OCI-LY1 (cell line): ENCODE measurements around the gene SQOR.

Source experiments
- H2AFZ ChIP-seq: fragments of 200-600 bp; sonication (generic), shearing (Covaris generic); 2 replicates; pipeline ENCODE4 v1.6.0; 2014; ENCODE audit warnings: antibody characterized with exemption, mild to moderate bottlenecking, low read length
- H3F3A ChIP-seq: fragments of 200-600 bp; sonication (generic), shearing (Covaris generic); 2 replicates; pipeline ENCODE4 v1.6.0; 2014; ENCODE audit warnings: mild to moderate bottlenecking, antibody characterized with exemption, low read length, moderate library complexity; ENCODE audit not compliant: insufficient read depth
- H3K27ac ChIP-seq: fragments of 200-600 bp; sonication (generic); 2 replicates; pipeline ENCODE4 v1.5.1; 2014; ENCODE audit warnings: low read length, mixed run types, mild to moderate bottlenecking, low read depth; ENCODE audit not compliant: poor library complexity, severe bottlenecking
- H3K27me3 ChIP-seq: fragments of 200-600 bp; sonication (generic); 2 replicates; pipeline ENCODE4 v1.6.0; 2014; ENCODE audit warnings: antibody characterized with exemption, mild to moderate bottlenecking, low read length, moderate library complexity; ENCODE audit not compliant: insufficient read depth
- H3K36me3 ChIP-seq: fragments of 200-600 bp; sonication (generic); 2 replicates; pipeline ENCODE4 v1.6.1; 2014; ENCODE audit warnings: mild to moderate bottlenecking, antibody characterized with exemption, low read length, moderate library complexity, mixed read lengths; ENCODE audit not compliant: insufficient read depth
- H3K4me1 ChIP-seq: fragments of 200-600 bp; sonication (generic); 2 replicates; pipeline ENCODE4 v1.5.1; 2014; ENCODE audit warnings: mild to moderate bottlenecking, low read length, moderate library complexity; ENCODE audit not compliant: insufficient read depth, severe bottlenecking
- H3K4me2 ChIP-seq: fragments of 200-600 bp; sonication (generic), shearing (Covaris generic); 2 replicates; pipeline ENCODE4 v1.6.1; 2014; ENCODE audit warnings: low read length
- H3K4me3 ChIP-seq: fragments of 200-600 bp; sonication (generic); 2 replicates; pipeline ENCODE4 v1.5.1; 2014; ENCODE audit warnings: low read length, low read depth, mild to moderate bottlenecking, mixed read lengths; ENCODE audit not compliant: poor library complexity, severe bottlenecking
- H3K79me2 ChIP-seq: fragments of 200-600 bp; shearing (Covaris generic); 2 replicates; pipeline ENCODE4 v1.6.1; 2016; ENCODE audit warnings: mixed run types, low read length, mixed read lengths; ENCODE audit not compliant: insufficient read depth
- H3K9ac ChIP-seq: fragments of 200-600 bp; sonication (generic), shearing (Covaris generic); 2 replicates; pipeline ENCODE4 v1.6.1; 2014; ENCODE audit warnings: mild to moderate bottlenecking, low read length, mixed read lengths
- H3K9me2 ChIP-seq: fragments of 200-600 bp; sonication (generic), shearing (Covaris generic); 2 replicates; pipeline ENCODE4 v1.6.1; 2014; ENCODE audit warnings: low read depth, mild to moderate bottlenecking, low read length, mixed read lengths
- H3K9me3 ChIP-seq: fragments of 200-600 bp; shearing (Covaris generic); 2 replicates; pipeline ENCODE4 v1.6.1; 2014; ENCODE audit warnings: low read length, mixed read lengths
- H4K20me1 ChIP-seq: fragments of 200-600 bp; sonication (generic), shearing (Covaris generic); 2 replicates; pipeline ENCODE4 v1.6.0; 2016; ENCODE audit warnings: mild to moderate bottlenecking, low read length; ENCODE audit not compliant: insufficient read depth
- CTCF ChIP-seq: fragments of 200-600 bp; sonication (generic), shearing (Covaris generic); IDR thresholded peaks from 2 replicates; pipeline ENCODE4 v1.5.1; 2017; ENCODE audit warnings: mild to moderate bottlenecking, antibody characterized with exemption, low read length, moderate library complexity, mixed read lengths
- EZH2 ChIP-seq: fragments of 200-600 bp; sonication (generic), shearing (Covaris generic); IDR thresholded peaks from 2 replicates; pipeline ENCODE4 v1.8.0; 2017; ENCODE audit warnings: borderline replicate concordance, mixed run types, mild to moderate bottlenecking, antibody characterized with exemption, low read length, moderate library complexity, mixed read lengths

The SQOR gene

DNA sequence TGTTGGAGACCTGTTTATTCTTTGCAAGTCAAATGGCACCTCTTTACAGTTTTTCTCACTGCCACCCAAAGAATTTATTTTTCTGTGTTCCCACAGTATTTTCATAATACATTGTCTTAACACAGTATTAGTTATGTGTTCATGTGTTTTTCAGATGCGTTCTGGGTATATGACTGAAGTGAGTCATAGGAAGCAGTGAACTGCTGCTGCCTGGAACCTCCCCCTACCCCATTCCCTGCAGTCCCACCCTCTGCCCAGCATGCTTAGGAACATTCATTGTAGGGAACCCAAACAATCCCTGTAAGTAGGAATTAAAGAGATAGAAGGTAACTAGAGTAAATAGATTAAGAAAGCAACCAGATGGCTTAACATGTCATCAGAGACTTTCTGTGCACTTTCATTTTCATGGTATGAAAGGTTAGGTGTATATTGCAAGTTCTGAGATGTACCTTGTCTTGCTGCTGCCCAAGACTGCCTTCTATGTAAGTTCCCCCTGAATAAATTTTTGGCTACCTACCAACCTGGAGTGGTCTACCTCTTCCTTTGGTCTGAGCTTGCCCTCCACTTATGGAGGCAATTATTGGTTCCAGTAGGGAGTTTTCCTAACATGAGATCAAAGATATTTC lies 21.9 kb upstream of the SQOR start:
- Histone ChIP-seq H3K36me3 (no peaks in the 10 kb centered on the region), H3K27ac (no peak overlapping the region), H3K4me1 (peaks cover 5% of the 10 kb centered on the region), H2AFZ (no peak overlapping the region), H3F3A (no peaks in the 10 kb centered on the region), H3K4me2 (no peak overlapping the region), H3K79me2 (no peaks in the 10 kb centered on the region), H3K9me3 (no peaks in the 10 kb centered on the region), H3K27me3 (no peaks in the 10 kb centered on the region), H3K9ac (no peak overlapping the region), H4K20me1 (no peaks in the 10 kb centered on the region), H3K9me2 (no peaks in the 10 kb centered on the region), H3K4me3 (no peak overlapping the region)
- TF ChIP-seq EZH2, result no peak
- TF ChIP-seq CTCF, result no peak

DNA sequence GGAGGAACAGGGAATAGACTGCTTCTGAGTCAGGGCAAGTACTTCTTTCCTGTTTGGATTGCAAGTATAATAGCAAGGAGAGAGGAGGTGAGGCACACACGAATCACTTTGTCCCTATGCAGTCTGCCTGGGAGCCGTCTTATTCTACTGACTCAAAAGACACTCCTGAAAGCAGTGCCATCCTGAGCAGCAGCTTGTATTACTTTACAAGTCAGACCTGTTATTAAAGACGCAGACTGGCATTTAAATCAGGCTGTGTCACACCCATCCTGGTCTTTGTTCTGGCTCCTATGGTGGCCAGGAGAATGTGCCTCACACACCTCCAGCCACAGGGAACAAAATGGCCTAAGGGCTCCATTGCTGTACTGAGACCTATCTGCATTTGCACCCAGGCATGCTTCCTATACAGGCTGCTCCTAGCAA lies 17.9 kb upstream of the SQOR start:
- H3K36me3 ChIP-seq, result no peaks in the 10 kb centered on the region
- no peak overlapping the region for H2AFZ ChIP-seq
- no peaks in the 10 kb centered on the region for H3F3A ChIP-seq
- no peaks in the 10 kb centered on the region for H3K9me3 ChIP-seq
- no peaks in the 10 kb centered on the region for H3K9me2 ChIP-seq
- no peak for TF ChIP-seq EZH2
- TF ChIP-seq CTCF, result no peak
- H4K20me1 ChIP-seq, result no peaks in the 10 kb centered on the region
- no peak overlapping the region for H3K27ac ChIP-seq
- no peak overlapping the region for H3K4me3 ChIP-seq
- no peaks in the 10 kb centered on the region for H3K79me2 ChIP-seq
- H3K4me2 ChIP-seq, result no peak overlapping the region
- H3K4me1 ChIP-seq, result no peaks in the 10 kb centered on the region
- no peaks in the 10 kb centered on the region for H3K27me3 ChIP-seq
- H3K9ac ChIP-seq, result no peak overlapping the region

- TF ChIP-seq EZH2, result no peak
- peak; percentile 37; the same call in 1 of the 2 replicates for TF ChIP-seq CTCF
- H3K4me3 ChIP-seq, result no peak overlapping the region
Observed at GRCh38 chr15:45618813-45619212, 16.0 kb upstream of the SQOR start.

More at GRCh38 chr15:45618813-45619212, 16.0 kb upstream of the SQOR start:
- no peaks in the 10 kb centered on the region for H3K36me3 ChIP-seq
- no peak overlapping the region for H3K9ac ChIP-seq
- H4K20me1 ChIP-seq, result no peaks in the 10 kb centered on the region
- no peaks in the 10 kb centered on the region for H3K4me1 ChIP-seq
- H3K79me2 ChIP-seq, result no peaks in the 10 kb centered on the region
- no peaks in the 10 kb centered on the region for H3K9me3 ChIP-seq
- H3K4me2 ChIP-seq, result no peak overlapping the region
- no peak overlapping the region for H2AFZ ChIP-seq
- H3K27me3 ChIP-seq, result no peaks in the 10 kb centered on the region
- no peaks in the 10 kb centered on the region for H3F3A ChIP-seq
- H3K27ac ChIP-seq, result no peak overlapping the region
- no peaks in the 10 kb centered on the region for H3K9me2 ChIP-seq
